NCI-H1436 treated with DMSO at 0.1 percent for 48 hours (cell line): Measurements from ENCODE around the gene DIRAS2.
A peak's percentile ranks its signal among the peaks of the same experiment; 100 is the strongest.
"Not testable (repeated sequence)": the region's sequence is repeated elsewhere in the genome, so short reads cannot be mapped to it uniquely, and the experiment has no call there.

Experiments
- DNase-seq: peaks from one replicate; lab custom pipeline; 2025; lab: John Stamatoyannopoulos, UW

DIRAS2 gene, protein sequence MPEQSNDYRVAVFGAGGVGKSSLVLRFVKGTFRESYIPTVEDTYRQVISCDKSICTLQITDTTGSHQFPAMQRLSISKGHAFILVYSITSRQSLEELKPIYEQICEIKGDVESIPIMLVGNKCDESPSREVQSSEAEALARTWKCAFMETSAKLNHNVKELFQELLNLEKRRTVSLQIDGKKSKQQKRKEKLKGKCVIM

DNA sequence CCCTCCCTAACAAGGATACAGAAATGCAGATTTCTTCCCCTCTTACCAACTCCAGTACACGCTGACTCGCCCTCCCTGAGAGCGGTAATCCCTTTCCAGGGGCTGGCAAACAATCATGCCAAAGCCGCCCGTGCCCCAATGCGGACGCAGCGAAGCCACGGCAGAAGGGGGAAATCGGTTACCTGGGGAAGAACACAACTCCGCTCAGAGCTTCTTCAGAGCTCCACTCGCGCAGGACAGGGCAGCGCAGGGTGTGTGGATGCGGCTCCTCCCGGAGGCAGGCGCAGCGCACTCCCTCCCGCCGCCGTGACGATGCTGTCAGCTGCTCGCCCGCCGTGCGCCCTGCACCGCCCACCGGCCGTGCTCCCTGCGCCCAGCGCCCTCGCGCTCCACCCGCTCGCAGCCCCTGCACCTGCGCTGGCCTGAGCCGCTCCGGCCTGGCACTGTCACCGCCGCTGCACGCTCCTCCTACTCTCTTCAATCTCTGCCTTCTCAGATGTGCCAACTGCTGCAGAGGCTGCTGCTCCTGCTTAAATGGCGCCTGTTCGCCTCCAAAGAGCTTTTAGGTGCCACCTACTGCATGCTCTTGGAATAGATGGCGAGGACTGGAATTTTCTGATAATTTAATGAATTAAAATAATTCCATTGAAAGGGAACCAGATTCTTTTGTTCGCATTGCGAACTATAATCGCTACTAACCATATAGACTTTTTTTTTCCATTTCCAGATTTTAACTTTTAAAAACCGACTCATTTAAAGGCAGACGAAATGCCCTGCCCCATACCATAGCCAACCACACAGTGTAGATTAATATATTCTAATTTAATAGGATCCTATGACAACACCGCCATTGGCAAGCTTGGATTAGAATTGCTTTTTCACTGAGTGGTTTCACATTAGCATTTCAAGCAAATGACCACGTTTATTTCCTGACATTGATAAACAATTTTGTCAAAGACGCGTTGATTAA, at the start of gene DIRAS2:
Gene DIRAS2 (minus strand): TSS at position 255 of the 970 bp plus-strand sequence. CDS start 28,997 bp downstream, outside the sequence.
- peak; percentile 80 for DNase-seq

DNA sequence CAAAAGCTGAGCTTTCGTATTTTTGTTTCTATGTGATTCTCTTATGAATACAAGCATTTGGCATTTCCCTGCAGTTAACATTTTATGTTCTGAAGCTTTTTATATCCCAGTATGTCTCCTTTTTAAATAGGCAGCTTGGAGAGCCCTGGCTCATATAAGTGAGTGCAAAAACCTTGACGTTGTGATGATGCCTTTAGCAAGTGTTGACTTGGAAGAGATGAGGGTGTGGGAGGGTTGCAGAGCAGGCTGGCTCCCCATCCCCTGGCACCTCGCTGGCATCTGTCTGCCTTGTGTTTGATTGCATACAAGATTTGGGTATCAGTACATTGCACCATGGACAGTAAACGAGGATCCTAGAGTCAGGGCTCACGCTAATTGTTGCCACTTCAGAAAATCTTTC, 42.1 kb upstream of the DIRAS2 start:
- DNase-seq, result no peak

DNA sequence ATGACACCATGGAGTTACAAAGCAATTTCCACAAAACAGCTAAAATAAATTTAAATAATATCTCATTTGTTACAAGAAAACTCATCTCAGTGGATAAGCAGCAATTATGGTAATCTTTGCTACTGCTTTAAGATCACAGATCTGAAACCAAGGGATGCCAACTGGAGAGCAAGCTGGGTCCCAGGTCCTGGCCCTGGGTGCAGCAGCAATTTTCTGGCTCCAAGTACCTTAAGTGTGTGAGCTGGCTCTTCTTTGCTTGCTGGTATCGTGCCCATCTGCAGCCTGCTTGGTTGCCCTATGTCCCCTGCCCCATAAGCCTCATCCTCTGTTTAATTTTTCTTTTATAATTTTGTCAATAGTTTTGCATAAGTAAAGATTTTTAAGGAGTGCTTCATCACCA, 41.5 kb upstream of the DIRAS2 start:
- no peak for DNase-seq

DNA sequence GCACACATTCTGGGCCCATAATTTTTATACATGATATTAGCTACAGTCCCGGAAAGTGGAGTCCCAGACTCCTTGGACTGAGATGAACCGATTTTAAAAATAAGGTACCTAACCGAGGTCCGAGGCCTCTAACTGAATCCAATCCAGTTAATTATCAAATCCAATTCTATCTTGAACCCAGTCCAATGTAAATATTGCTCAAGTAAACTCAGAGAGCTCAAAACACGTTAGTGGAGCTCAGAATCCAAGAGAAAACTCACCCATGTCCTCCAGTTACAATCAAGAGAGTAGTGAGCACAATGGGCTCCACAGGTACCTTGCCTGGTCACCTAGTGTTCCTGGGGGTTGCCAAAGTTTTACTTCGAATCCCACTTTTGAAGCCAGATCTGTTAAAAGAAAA, 37.9 kb upstream of the DIRAS2 start:
- DNase-seq, result no peak

DNA sequence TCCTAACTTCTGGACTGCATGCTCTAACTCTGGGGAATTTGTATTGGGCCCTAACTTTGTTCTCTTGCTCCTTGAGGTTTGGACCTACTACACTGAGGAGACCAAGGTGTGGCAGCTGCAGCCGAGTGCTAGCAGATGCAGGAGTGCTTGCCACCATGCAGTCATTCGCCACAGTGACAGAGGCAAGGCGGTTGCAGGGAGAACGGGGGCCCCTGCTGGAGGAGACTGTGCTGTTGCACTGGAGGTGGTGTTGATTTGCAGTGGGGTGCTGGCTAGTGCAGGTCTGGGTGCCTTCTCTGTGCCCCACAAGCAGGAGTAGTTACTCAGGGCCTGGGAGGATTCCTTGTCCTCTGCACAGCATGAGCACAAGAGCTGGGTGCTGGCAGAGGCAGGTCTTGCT, 22.4 kb upstream of the DIRAS2 start:
- DNase-seq, result no peak

DNA sequence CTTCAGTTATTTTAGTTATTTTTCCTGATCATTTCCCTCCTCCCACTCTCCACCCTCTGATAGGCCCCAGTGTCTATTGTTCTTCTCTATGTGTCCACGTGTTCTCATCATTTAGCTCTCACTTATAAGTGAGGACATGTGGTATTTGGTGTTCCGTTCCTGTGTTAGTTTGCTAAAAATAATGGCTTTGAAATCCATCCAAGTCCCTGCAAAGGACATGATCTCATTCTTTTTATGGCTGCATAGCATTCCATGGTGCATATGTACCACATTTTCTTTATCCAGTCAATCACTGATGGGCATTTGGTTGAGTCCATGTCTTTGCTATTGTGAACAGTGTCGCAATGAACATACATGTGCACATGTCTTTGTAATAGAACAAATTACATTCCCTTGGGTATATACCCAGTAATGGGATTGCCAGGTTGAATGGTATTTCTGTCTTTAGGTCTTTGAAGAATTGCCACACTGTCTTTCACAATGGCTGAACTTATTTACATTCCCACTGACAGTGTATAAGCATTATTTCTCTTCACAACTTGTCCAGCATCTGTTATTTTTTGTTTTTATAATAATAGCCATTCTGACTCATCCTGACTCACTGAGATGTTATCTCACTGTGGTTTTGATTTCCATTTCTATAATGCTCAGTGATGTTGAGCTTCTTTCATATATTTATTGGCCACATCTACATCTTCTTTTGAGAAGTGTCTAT, 17.2 kb upstream of the DIRAS2 start:
- DNase-seq, result no peak

DNA sequence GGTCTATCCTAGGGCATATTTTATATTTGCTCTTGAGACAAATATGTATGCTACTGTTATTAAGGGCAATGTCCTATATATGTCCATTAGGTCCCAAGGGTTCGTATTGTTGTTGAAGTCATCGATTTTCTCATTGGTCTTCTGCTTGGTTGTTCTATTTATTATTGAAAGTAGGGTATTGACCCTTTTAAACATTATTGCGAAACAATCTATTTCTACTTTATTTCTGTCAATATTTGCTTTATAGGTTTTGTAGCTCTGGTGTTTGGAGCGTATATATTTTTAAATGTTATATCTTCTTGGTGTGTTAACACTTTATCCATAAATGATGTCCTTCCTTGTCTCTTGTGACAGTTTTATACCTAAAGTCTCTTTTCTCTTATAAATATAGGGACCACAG, 16.2 kb upstream of the DIRAS2 start:
- no peak for DNase-seq

DNA sequence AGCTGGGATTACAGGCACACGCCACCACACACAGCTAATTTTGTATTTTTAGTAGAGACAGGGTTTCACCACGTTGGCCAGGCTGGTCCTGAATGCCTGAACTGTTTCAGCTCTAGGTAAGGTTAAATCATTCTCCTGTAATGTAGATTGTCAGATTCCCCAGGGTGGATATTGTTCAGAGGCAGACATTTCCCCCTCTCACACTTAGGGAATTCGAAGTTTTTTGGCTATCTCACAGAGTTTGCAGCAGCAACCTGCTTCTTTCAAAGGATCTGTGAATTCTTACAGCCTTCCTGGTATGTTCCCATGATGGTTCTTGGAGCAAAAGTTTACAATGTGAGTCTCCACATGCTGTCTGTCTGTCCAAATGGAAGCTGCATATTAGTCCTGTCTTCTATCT, 15.6 kb upstream of the DIRAS2 start:
- no peak for DNase-seq

DNA sequence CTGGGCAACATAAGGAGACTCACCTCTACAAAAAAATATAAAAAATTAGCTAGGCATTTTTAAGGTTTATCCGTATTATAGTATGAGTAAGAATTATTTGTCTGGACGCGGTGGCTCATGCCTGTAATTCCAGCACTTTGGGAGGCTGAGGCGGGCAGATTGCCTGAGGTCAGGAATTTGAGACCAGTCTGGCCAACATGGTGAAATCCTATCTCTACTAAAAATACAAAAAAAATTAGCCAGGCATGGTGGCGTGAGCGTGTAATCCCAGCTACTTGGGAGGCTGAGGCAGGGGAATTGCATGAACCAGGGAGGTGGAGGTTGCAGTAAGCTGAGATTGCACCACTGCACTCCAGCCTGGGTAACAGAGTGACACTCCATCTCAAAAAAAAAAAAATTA, 14.3 kb upstream of the DIRAS2 start:
- not testable (repeated sequence) for DNase-seq

DNA sequence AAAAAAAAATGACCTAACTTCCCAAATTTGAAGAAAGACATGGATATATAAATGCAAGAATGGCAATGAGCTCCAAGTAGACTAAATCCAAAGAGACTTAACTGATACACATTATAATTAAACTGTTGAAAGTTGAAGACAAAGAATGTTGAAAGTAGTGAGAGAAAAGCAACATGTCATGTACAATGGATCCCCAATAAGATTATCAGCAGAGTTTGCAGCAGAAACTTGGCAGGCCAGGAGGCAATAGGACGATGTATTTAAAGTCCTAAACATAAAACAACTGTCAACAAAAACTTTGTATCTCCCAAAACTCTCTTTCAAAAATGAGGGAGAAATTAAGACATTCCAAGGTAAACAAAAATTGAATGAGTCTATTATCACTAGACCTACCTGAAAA, 8.6 kb upstream of the DIRAS2 start:
- DNase-seq, result no peak

DNA sequence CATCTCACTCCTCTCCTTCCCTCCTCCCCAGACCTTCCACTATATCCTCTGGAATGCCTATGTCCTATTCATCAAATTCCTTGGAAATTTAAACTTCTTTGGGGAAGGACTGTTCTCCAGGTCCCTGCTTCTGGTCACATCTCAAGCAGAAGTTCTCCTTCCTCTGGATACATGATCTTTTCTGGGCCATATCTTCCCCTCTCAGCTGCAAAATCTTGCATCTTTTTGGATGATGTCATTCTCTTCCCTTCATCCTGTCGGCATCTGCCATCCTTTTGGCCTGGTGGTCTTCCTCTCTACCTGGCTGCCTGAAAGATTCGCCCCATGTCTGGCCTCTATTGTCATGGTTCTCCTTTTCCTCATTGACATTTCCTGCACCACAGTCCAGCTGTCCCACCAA, 5.2 kb upstream of the DIRAS2 start:
- DNase-seq, result no peak

DNA sequence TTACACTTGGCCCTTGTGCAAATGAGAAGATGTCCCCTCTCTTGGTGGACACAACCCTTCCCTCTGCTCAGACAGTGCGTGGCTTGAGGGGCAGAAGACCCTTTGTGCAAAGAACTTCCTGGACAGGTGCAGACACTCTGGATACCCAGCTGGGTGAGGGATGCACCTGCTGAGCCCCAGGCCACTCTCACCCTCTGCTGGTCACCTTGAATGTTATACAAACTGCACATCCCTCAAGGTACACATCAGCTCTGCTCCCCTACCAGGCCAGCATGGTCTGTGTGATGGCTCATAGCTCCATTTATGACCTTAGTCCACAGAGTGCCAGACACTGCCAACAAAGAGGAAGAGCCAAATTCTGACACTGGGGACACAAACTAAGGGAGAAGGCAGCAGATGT, 3.1 kb upstream of the DIRAS2 start:
- DNase-seq, result no peak

DNA sequence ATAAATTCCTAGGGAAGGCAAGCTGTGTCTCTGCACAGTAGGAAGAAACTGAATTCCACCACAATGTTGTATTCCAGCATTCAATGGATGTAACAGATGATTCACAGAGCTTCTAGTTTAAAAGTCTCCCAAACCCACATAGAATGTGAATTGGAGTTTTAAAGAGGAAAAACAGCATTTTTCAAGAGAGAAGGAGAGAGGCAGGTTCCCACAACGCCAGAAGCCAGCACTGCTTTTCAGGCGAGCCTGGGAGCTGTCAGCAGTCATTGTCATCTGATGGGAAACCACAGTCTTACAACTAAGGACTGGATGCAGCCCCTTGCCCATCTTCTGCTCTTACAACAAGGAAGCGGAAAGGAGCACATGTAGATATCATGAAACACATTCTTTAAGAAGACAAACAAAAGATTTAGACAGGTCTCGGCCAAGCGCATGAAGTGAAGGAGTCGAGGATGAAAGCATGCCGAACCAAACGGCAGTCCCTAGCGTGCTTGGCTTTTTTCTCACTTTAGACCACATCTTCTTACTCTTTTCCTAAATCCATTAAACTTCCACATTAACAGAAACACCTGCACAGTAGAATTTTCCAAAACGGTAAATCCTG, 638 bp downstream of the DIRAS2 start:
- no peak for DNase-seq

DNA sequence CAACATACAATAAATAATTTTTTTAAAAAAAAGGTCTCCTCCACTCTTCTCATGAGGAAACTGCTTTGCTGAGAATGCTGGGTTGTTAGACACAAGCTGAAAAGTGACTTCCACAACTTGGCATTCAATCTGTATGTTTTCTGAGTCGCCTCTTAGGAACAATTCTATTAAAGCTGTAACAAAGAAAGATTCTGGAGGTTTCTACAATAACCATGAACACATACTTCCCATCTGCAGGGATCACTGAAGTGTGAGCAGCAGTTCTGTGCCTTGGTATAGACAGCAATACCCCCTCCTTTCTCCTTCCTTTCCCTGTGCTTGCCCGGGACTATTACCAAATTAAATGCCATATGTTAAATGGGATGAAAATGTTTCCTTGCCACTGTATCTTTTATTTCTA, 1.5 kb downstream of the DIRAS2 start:
- no peak for DNase-seq

DNA sequence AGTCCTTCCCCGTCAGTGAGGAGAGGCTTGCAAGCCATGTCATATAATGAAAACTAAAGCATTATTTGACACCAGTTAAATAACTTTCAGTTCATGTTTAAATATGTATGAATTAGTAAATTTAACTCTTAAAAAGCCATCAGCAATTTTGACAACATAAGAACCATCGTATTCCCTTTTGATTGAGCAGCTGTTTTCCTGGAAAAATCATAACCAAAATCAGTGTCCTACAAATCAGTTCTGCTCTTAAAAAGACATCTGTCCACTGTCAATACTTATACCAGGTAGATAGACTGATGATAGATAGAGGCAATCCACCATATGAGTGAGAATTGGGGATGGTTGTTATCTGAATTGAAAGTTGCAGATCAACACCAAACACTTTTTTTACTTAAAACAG, 2.3 kb downstream of the DIRAS2 start:
- no peak for DNase-seq

DNA sequence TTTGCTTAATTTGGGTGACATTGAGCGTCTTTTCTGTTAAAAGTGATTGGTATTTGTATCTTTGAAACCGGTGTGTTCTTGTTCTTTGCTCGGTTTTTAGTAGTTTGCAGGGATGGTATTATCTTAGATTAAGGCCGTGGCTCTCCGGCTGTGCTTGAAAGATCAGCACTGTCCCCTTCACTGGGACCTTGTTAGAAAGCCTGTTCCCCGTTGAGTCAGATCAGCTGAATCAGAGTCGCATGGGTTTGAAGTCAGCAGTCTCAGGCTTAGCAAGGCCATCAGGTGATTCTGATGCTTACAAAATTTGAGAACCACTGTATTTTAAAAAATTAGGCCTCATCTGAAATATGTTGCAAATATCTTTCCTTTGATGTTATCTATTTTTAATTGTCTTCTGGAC, 5.0 kb downstream of the DIRAS2 start:
- no peak for DNase-seq

DNA sequence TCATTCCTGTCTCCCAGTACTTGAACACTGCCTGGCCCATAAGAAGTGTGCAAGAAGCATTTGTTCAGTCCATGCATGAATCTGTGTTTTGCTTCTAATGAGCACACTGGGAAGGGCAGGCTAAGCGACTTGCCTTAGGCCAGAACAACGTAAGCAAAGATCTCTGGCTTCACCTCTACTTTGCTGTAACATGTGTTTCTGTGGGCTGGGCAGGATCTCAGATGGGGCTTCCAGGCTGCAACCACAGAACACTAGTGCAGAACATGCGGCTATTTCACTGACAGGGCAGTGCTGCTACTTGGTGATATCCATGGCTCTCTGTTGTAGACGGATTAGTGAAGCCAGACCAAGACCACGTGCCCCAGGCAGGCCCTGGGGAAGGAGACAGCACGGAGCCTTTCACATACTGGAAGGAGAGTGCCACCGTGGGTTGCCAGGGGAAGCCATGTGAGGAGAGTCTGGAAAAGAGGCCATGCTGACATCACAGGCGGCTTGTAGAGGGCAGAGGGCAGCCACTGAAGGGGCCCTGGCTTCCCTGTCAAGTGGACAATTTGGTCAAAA, 9.9 kb downstream of the DIRAS2 start:
- DNase-seq, result no peak

DNA sequence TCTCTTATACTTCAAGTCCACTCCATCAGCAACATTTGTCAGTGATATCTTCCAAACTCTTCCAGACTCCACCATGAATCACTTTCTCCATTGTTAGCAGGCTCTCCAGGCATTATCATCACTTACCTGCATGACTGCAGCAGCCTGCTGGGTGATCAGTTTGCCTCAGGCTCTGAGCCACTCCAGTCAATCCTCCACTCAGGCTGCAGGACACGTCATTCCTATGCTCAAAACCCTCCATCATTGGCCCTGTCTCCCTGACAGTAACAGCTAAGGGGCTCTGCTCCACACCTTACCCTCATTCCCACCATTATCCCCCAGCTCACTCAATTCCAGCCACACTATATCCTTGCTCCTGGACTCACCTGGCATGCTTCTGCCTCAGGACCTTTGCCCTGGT, 10.7 kb downstream of the DIRAS2 start:
- DNase-seq, result no peak

DNA sequence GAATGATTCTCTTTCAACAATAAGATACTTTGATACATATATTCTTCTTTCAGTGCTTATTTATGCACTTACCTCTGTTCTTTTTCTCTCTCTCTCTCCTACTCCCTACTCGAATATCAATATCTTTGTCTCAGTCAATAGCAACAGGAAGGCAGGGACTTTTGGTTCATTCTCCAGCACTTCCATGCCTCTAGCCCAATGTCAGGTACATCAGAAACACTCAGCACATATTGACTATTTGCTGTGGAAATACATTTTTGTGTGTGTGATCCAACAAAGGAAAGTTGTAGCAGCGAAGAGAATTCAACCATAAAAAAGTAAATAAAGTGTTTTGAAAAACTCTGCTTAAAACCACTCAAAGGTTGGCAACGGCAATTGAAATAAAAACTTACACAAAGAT, 12.6 kb downstream of the DIRAS2 start:
- DNase-seq, result no peak

DNA sequence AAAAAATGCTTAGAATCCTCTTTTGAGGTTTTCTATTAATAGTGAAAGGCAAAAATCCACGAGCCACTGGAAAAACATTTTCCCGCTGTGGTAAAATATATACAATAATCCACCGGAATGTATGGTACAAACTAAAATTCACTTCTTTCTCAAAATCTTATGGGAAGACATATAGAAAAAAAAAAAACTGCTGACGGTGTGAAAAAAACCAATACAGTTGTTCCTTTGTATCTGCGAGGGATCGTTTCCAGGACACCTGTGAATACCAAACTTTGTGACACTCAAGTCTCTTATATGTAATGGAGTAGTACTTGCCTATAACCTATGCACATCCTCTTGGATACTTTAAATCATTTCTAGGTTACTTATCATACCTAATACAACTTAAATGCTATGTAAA, 13.3 kb downstream of the DIRAS2 start:
- no peak for DNase-seq

DNA sequence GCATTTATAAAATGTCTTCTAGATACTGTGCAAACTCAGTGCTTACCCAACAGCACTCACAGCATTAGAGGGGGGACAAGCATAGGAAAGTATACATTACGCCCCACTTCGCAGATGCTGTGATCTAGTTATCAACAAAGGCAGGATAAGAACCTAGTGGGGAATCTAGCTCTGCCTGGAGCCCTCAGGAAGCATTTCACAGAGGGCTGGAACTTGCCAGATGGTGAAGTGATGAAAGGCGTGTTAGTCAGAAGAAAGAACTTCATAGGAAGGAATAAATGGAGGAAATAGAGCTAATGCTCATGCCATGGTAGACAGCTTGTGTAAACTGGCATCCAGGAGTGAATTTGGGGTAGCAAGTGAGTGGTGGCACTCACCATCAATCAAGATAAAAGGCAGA, 25.8 kb downstream of the DIRAS2 start:
- no peak for DNase-seq

DNA sequence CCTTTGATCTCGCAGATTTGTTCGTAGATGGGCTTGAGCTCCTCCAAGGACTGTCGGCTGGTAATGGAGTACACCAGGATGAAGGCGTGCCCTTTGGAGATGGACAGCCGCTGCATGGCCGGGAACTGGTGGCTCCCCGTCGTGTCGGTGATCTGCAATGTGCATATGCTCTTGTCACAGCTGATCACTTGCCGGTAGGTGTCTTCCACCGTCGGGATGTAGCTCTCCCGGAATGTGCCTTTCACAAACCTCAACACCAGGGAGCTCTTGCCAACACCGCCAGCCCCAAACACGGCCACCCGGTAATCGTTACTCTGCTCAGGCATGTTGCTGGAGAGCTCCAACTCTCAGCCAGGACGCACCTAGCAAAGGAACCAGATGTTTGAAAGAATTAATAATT, 29.1 kb downstream of the DIRAS2 start:
- DNase-seq, result no peak
